Right atrium auricular region (tissue), 2 donors: ENCODE results near the gene CD34. TPM values are rescaled to one million over a fixed set of nuclear protein-coding genes. Genes with fewer than 3 reads are reported as not detected.

Experiments
- DNase-seq: peaks from one replicate; pipeline ENCODE4 v3.0.0-alpha.2; 2019; ENCODE audit warnings: low spot score
- H3K27ac ChIP-seq, 2 donors: fragments of 200-600 bp; sonication (generic); 1 replicate in 1 of 2; 2 replicates in 1 of 2; pipeline ENCODE4 v1.5.1; 2016 to 2019
- H3K27me3 ChIP-seq, 2 donors: fragments of 200-600 bp; sonication (generic); one replicate each; pipeline versions ENCODE4 v1.5.1 to v1.6.0; 2017 to 2019
- H3K36me3 ChIP-seq: fragments of 200-600 bp; sonication (generic); one replicate; pipeline ENCODE4 v1.5.1; 2016
- H3K4me1 ChIP-seq, 2 donors: fragments of 200-600 bp; sonication (generic); one replicate each; pipeline versions ENCODE4 v1.5.1 to v1.6.0; 2017 to 2019
- H3K4me3 ChIP-seq, 2 donors: fragments of 200-600 bp; sonication (generic); 1 replicate in 1 of 2; 2 replicates in 1 of 2; pipeline ENCODE4 v1.5.1; 2017 to 2019; ENCODE audit warnings: mild to moderate bottlenecking in 1 of 2, moderate library complexity in 1 of 2
- H3K9me3 ChIP-seq, 2 donors: fragments of 200-600 bp; sonication (generic); one replicate each; pipeline ENCODE4 v1.5.1; 2019
- total RNA-seq, 2 donors: library from RNA; depleted of rRNA; stranded (reverse); fragments of >200 nt; gene quantifications; one replicate each; pipeline ENCODE4 v1.1.0, GENCODE V29; 2016
- TF ChIP-seq, protein P1 (sequence below), 2 donors: fragments of 200-600 bp; sonication (generic); IDR thresholded peaks; one replicate each; pipeline ENCODE4 v1.5.1; 2019; ENCODE audit warnings: antibody characterized with exemption in 2 of 2

CD34 gene
- total RNA-seq, 2 donors from 2014 or later: 76.7 to 76.8 TPM

DNA sequence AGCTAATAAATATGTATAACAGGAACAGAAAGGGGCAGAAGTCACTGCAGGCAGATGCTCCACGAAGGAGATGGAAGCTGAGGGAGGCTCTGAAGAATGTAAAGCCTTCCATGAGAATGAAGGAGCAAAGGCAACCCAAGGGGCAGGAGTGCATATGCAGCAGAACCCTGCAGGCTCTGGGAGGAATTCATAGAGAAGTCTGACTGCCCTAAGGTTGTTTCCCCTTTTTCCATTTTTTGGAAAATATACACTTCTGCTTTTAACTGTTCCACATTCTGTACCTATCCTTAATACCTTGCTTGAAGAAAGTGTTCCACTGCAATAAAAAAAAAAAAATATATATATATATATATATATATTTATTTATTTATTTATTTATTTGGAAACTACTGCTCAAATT is 69.6 kb downstream of the CD34 start:
- Histone ChIP-seq H3K27me3 (no peaks in the 10 kb centered on the region), H3K4me1 (peaks cover 0 to 70% of the 10 kb centered on the region in 2 donors), H3K4me3 (no peak overlapping the region), H3K36me3 (no peaks in the 10 kb centered on the region), H3K27ac (no peak overlapping the region), H3K9me3 (no peaks in the 10 kb centered on the region)
- TF ChIP-seq, protein P1, sequence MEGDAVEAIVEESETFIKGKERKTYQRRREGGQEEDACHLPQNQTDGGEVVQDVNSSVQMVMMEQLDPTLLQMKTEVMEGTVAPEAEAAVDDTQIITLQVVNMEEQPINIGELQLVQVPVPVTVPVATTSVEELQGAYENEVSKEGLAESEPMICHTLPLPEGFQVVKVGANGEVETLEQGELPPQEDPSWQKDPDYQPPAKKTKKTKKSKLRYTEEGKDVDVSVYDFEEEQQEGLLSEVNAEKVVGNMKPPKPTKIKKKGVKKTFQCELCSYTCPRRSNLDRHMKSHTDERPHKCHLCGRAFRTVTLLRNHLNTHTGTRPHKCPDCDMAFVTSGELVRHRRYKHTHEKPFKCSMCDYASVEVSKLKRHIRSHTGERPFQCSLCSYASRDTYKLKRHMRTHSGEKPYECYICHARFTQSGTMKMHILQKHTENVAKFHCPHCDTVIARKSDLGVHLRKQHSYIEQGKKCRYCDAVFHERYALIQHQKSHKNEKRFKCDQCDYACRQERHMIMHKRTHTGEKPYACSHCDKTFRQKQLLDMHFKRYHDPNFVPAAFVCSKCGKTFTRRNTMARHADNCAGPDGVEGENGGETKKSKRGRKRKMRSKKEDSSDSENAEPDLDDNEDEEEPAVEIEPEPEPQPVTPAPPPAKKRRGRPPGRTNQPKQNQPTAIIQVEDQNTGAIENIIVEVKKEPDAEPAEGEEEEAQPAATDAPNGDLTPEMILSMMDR (IDR thresholded peaks at IDR 0.05): no peak
- no peak for DNase-seq

DNA sequence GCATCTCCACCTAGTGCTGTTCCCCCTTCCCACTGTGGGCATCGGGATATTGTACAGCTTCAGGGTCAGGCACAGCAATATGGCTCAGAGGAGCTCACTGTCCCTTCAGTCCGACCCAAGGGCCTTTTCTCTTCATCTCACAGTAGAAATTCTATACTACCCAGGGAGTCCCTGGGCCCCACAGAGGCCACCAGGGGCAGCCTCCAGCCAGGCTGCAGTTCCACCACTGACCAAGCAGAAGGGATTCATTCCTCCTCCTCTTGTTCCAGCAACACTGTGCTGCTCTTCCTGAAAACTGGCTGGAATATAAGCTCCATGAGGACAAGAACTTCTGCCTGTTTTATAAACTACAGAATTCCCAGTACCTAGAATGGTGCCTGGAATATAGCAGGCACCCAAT is 70.5 kb downstream of the CD34 start:
- Histone ChIP-seq H3K36me3 (no peaks in the 10 kb centered on the region), H3K9me3 (no peaks in the 10 kb centered on the region), H3K27ac (peak overlapping the region in 1 of 2 donors; percentile 28), H3K27me3 (no peaks in the 10 kb centered on the region), H3K4me1 (peaks cover 0 to 70% of the 10 kb centered on the region in 2 donors), H3K4me3 (no peak overlapping the region)
- TF ChIP-seq, protein P1 (IDR thresholded peaks at IDR 0.05): no peak
- no peak for DNase-seq

DNA sequence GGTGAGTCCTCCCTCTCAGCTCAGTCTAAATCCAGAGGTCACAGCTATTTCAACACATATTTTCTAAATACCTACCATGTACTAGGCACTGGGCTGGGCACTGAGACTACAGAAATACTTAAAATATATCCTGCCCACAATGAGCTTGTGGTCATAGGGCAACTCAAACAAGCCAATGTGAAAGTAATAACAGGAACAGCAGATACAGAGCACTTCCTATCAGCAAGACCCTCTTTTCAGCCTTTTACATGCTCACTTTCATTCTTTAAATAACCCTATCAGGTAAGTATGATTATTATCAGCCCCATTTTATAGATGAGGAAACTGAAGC is 71.9 kb downstream of the CD34 start:
- H3K27ac ChIP-seq: peak overlapping the region; percentile 94 to 96
- TF ChIP-seq, protein P1 (IDR thresholded peaks at IDR 0.05): no peak
- H3K4me1 ChIP-seq: peaks cover 0 to 70% of the 10 kb centered on the region in 2 donors

DNA sequence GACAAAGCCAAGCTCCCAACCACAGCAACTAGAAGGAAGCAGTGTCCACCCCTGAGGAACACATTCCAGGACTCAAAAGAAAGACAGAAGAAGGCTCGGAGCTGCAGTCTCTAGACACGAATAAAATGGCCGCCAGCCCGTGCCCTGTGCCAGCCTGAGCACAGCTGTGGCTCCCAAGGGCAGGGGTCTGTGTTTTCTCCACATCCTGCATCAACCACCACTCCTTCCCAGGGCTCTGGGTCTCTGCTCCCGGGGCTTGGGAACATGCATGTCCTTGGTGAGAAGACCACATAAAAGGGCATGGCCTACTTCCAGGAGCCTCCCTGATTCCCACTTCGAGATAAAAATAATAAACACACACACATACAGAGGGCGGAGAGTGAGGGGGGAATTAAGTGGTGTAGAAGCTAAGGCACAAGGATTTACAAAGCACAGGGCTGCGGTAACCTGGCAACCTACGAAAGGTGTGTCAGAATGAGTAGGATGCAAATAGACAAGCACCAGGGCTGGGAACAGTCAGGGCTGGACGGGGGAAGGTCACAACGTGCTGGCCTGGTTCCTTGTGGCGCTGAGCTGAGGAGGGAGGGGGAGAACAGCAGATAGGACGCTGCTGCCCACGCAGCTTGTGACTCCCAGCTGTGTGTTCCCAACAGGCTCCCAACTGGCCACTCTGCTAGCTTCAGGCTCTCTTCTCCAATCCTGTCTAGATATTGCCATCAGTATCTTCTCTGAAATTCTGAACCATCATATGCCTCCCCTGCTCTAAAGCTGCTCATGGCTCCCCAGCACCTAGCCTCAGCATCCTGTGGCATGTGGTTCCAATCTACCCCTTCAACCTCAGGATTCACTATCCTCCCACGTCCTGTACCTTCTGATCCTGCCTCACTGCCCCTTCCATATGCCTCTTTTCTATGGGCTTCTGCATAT is 72.5 kb downstream of the CD34 start:
- Histone ChIP-seq H3K36me3 (no peaks in the 10 kb centered on the region), H3K4me3 (no peak overlapping the region), H3K27me3 (no peaks in the 10 kb centered on the region), H3K4me1 (peaks cover 0 to 72% of the 10 kb centered on the region in 2 donors), H3K27ac (peak overlapping the region; percentile 94 to 96), H3K9me3 (no peaks in the 10 kb centered on the region)
- peak; percentile 80 for DNase-seq
- TF ChIP-seq, protein P1 (IDR thresholded peaks at IDR 0.05): no peak

More for the DNA sequence above, 71.9 kb downstream of the CD34 start:
- Histone ChIP-seq H3K9me3 (no peaks in the 10 kb centered on the region), H3K36me3 (no peaks in the 10 kb centered on the region), H3K4me3 (no peak overlapping the region), H3K27me3 (no peaks in the 10 kb centered on the region)
- no peak for DNase-seq

DNA sequence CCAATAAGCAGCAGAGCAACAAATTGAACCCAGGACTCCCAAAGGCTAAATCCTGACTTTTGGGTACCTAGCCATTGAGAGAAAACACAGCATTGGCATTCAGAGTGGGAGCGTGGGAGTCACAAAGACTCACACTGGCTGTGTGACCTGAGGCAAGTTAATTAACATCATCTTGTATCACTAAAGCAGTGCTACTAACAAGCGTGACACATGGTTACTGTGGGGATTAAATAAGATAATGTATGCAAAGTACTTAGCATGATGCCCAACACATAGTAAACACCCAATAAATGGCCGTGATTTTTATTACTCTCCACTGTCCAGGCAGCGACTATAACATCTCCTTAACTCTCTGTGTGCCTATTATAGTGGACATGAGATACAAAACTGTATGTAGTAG is 73.3 kb downstream of the CD34 start:
- Histone ChIP-seq H3K4me3 (no peak overlapping the region), H3K9me3 (no peaks in the 10 kb centered on the region), H3K4me1 (peaks cover 0 to 79% of the 10 kb centered on the region in 2 donors), H3K36me3 (no peaks in the 10 kb centered on the region), H3K27ac (peak overlapping the region; percentile 94 to 96), H3K27me3 (no peaks in the 10 kb centered on the region)
- DNase-seq: no peak
- TF ChIP-seq, protein P1 (IDR thresholded peaks at IDR 0.05): no peak
